Right lobe of liver (tissue), 4 donors: ENCODE data around the gene CAVIN3.

ENCODE experiments used
- POLR2A ChIP-seq: fragments of 450-650 bp; IDR thresholded peaks from one replicate; pipeline ENCODE4 v1.6.1; 2017; ENCODE audit warnings: antibody characterized with exemption, mild to moderate bottlenecking
- TF ChIP-seq, protein P1 (sequence below), 4 donors: fragments of 200-600 bp in 3 of 4; fragments of 450-650 bp in 1 of 4; IDR thresholded peaks; one replicate each; pipeline versions ENCODE4 v1.5.1 to v1.8.0; 2016 to 2022; ENCODE audit warnings: antibody characterized with exemption in 4 of 4, mild to moderate bottlenecking in 2 of 4
- donor health status: DM: no; HTN: no; CAD: no.
- donor health status: DM: no; HTN: no; CAD: no.
- donor health status: DM: no; HTN: yes; CAD: no.

GRCh38 chr11:6297831-6298230, 22.5 kb downstream of the CAVIN3 start:
- TF ChIP-seq, protein P1, sequence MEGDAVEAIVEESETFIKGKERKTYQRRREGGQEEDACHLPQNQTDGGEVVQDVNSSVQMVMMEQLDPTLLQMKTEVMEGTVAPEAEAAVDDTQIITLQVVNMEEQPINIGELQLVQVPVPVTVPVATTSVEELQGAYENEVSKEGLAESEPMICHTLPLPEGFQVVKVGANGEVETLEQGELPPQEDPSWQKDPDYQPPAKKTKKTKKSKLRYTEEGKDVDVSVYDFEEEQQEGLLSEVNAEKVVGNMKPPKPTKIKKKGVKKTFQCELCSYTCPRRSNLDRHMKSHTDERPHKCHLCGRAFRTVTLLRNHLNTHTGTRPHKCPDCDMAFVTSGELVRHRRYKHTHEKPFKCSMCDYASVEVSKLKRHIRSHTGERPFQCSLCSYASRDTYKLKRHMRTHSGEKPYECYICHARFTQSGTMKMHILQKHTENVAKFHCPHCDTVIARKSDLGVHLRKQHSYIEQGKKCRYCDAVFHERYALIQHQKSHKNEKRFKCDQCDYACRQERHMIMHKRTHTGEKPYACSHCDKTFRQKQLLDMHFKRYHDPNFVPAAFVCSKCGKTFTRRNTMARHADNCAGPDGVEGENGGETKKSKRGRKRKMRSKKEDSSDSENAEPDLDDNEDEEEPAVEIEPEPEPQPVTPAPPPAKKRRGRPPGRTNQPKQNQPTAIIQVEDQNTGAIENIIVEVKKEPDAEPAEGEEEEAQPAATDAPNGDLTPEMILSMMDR (IDR thresholded peaks at IDR 0.05), result peak; percentile 17 to 40 (median 36)
- no peak for TF ChIP-seq POLR2A
